HepG2 (cell line): ENCODE results near the gene DPH5. TPM values are rescaled to one million over a fixed set of nuclear protein-coding genes. Genes with fewer than 3 reads are reported as not detected.

Experiments used
- ATAC-seq: fragments of 200-7000 bp; cut with Tn5 transposase; 3 replicates; pipeline ENCODE4 v1.9.1; 2020; ENCODE audit warnings: mild to moderate bottlenecking, moderate library complexity
- BruUV-seq: library from RNA; stranded (reverse); fragments of 400-500 nt; replicated peaks from 2 replicates; lab custom pipeline; 2021; lab: Mats Ljungman, UMichigan
- CTCF ChIA-PET: fragments of 300-600 bp; formaldehyde crosslinking; extraction: SDS; loops from one replicate; lab custom pipeline; 2021; ENCODE audit warnings: low total read pairs, inconsistent platforms, low intra/inter-chr PET ratio; lab: Yijun Ruan, JAX
- POLR2A ChIA-PET: fragments of 350-600 bp; sonication (Branson Sonifier 250); formaldehyde crosslinking; loops from one replicate; lab custom pipeline; 2020; ENCODE audit warnings: antibody characterized with exemption, inconsistent platforms; lab: Yijun Ruan, JAX
- DNase-seq: peaks from one replicate; pipeline ENCODE4 v3.0.0-alpha.2; 2015; ENCODE audit warnings: low spot score
- FAIRE-seq: peaks from 3 replicates; lab custom pipeline; 2011; peaks lifted over from hg19 to GRCh38; lab: Jason Lieb, UNC
- H2AFZ ChIP-seq: one replicate; pipeline ENCODE4 v1.6.1; 2011; ENCODE audit warnings: low read length, inconsistent platforms
- H3K27ac ChIP-seq: fragments of 300-600 bp; 3 replicates; pipeline ENCODE4 v1.8.0; 2011; ENCODE audit warnings: mixed run types, mild to moderate bottlenecking, mixed read lengths, low read length, inconsistent platforms; ENCODE audit not compliant: insufficient read depth; ENCODE audit errors: extremely low read length
- H3K27me3 ChIP-seq, 2 experiments: fragments of 200-600 bp in 1 of 2; 2 replicates in 1 of 2; 3 replicates in 1 of 2; pipeline versions ENCODE4 v1.6.0 to v1.8.0; 2011; ENCODE audit warnings: low read length in 2 of 2, mild to moderate bottlenecking in 2 of 2, moderate library complexity in 2 of 2, inconsistent platforms in 1 of 2; ENCODE audit not compliant: insufficient read depth in 2 of 2, control insufficient read depth in 1 of 2
- H3K36me3 ChIP-seq, 2 experiments: fragments of 200-600 bp in 1 of 2; replicated peaks in 1 of 2; 2 replicates in 1 of 2; 3 replicates in 1 of 2; pipeline versions ENCODE4 v1.5.1 to v1.8.0; 2011; ENCODE audit warnings: low read length in 2 of 2, inconsistent platforms in 1 of 2; ENCODE audit not compliant: insufficient read depth in 2 of 2, control insufficient read depth in 1 of 2
- H3K4me1 ChIP-seq: 2 replicates; pipeline ENCODE4 v1.5.1; 2012; ENCODE audit warnings: low read length, inconsistent platforms; ENCODE audit not compliant: insufficient read depth
- H3K4me2 ChIP-seq: 2 replicates; pipeline ENCODE4 v1.6.0; 2011; ENCODE audit warnings: low read depth, low read length, inconsistent platforms
- H3K4me3 ChIP-seq, 3 experiments: fragments of 200-600 bp in 1 of 3; sonication (generic), shearing (Covaris generic) in 1 of 3; replicated peaks in 1 of 3; 2 replicates each; pipeline ENCODE4 v1.5.1; 2011 to 2016; ENCODE audit warnings: low read length in 3 of 3, inconsistent platforms in 2 of 3, low read depth in 2 of 3, mild to moderate bottlenecking in 2 of 3, control low read depth in 1 of 3, mixed read lengths in 1 of 3; ENCODE audit not compliant: insufficient read depth in 1 of 3
- H3K79me2 ChIP-seq: one replicate; pipeline ENCODE4 v1.6.1; 2011; ENCODE audit warnings: low read length, inconsistent platforms; ENCODE audit not compliant: insufficient read depth
- H3K9ac ChIP-seq: 2 replicates; pipeline ENCODE4 v1.6.0; 2011; ENCODE audit warnings: mild to moderate bottlenecking, low read depth, low read length, inconsistent platforms; ENCODE audit not compliant: insufficient read depth
- H3K9me3 ChIP-seq: 2 replicates; pipeline ENCODE4 v1.5.1; 2012; ENCODE audit warnings: mild to moderate bottlenecking, low read length
- H4K20me1 ChIP-seq: 2 replicates; pipeline ENCODE4 v1.6.0; 2011; ENCODE audit warnings: inconsistent platforms, mild to moderate bottlenecking, low read length, moderate library complexity; ENCODE audit not compliant: insufficient read depth
- IKZF4 ChIP-seq: sonication (generic); formaldehyde crosslinking; IDR thresholded peaks from 2 replicates; pipeline ENCODE4 v1.5.1; 2020; ENCODE audit warnings: borderline replicate concordance, mild to moderate bottlenecking, low read depth, missing genetic modification reagents; ENCODE audit errors: not compliant biosample characterization
- MTA3 ChIP-seq: sonication (generic); formaldehyde crosslinking; IDR thresholded peaks from 2 replicates; pipeline ENCODE4 v1.4.0; 2020; ENCODE audit warnings: missing genetic modification reagents
- SP140L ChIP-seq: sonication (generic); formaldehyde crosslinking; IDR thresholded peaks from 2 replicates; pipeline ENCODE4 v1.4.0; 2020; ENCODE audit warnings: missing genetic modification reagents, borderline replicate concordance
- TAF1 ChIP-seq: sonication (generic); formaldehyde crosslinking; IDR thresholded peaks from 2 replicates; pipeline ENCODE4 v1.4.0; 2020; ENCODE audit warnings: missing genetic modification reagents
- TOPORS ChIP-seq: sonication (generic); formaldehyde crosslinking; IDR thresholded peaks from 2 replicates; pipeline ENCODE4 v1.8.0; 2023; ENCODE audit warnings: mild to moderate bottlenecking, missing genetic modification reagents
- YY1 ChIP-seq: IDR thresholded peaks from 2 replicates; pipeline ENCODE4 v1.6.1; 2011; ENCODE audit warnings: low read length, low read depth, moderate library complexity, mild to moderate bottlenecking; ENCODE audit not compliant: insufficient read depth, insufficient replicate concordance
- ZNF143 ChIP-seq: sonication (generic); formaldehyde crosslinking; IDR thresholded peaks from 2 replicates; pipeline ENCODE4 v1.4.0; 2020; ENCODE audit warnings: missing genetic modification reagents
- ZNF484 ChIP-seq: sonication (generic); formaldehyde crosslinking; IDR thresholded peaks from 2 replicates; pipeline ENCODE4 v1.5.1; 2020; ENCODE audit warnings: mild to moderate bottlenecking, low read depth, missing genetic modification reagents, borderline replicate concordance
- ZNF512 ChIP-seq: sonication (generic); formaldehyde crosslinking; IDR thresholded peaks from 2 replicates; pipeline ENCODE4 v1.4.0; 2020; ENCODE audit warnings: mild to moderate bottlenecking, missing genetic modification reagents
- ZNF576 ChIP-seq: sonication (generic); formaldehyde crosslinking; IDR thresholded peaks from 2 replicates; pipeline ENCODE4 v1.4.0; 2020; ENCODE audit warnings: mild to moderate bottlenecking, missing genetic modification reagents
- ZNF704 ChIP-seq: sonication (generic); formaldehyde crosslinking; IDR thresholded peaks from 2 replicates; pipeline ENCODE4 v1.8.1; 2023; ENCODE audit warnings: mild to moderate bottlenecking, inconsistent platforms, moderate library complexity, missing genetic modification reagents, borderline replicate concordance
- ZNF841 ChIP-seq: sonication (generic); formaldehyde crosslinking; IDR thresholded peaks from 2 replicates; pipeline ENCODE4 v1.8.1; 2023; ENCODE audit warnings: missing genetic modification reagents, borderline replicate concordance
- WGBS: methylation state at CpG from one replicate; pipeline ENCODE4 v1.1.6; 2017; ENCODE audit warnings: low lambda C conversion rate; 5-methylcytosine and 5-hydroxymethylcytosine counted together
- in situ Hi-C: cut with HindIII; loops from 2 replicates; pipeline ENCODE4 v1.10.0; 2017; ENCODE audit warnings: low pct_unique_long_range_greater_than_20kb; ENCODE audit not compliant: extremely low pct_ligation_motif_present
- intact Hi-C: fragments of 100-400 bp; cut with micrococcal nuclease; formaldehyde crosslinking; loops from one replicate; pipeline ENCODE4 v1.10.0; 2022; ENCODE audit not compliant: unreplicated experiment
- polyA plus RNA-seq, 8 experiments: library from polyadenylated mRNA; depleted of rRNA in 3 of 8; stranded (reverse) in 7 of 8; unstranded in 1 of 8; fragments of >200 nt; fragmentation: Illumina TruSeq in 4 of 8; extraction: Trizol in 4 of 8; gene quantifications; 2 replicates each; pipeline versions ENCODE4 v1.2.1 to v1.2.3, GENCODE V29; 2011 to 2016; ENCODE audit warnings: low read depth in 4 of 8, missing spikeins in 1 of 8, mixed read lengths in 1 of 8; ENCODE audit not compliant: insufficient read depth in 1 of 8
- total RNA-seq, 5 experiments: library from RNA; depleted of rRNA; stranded (reverse); fragments of >200 nt; fragmentation: Illumina TruSeq; extraction: Trizol; gene quantifications; 2 replicates each; pipeline ENCODE4 v1.2.3, GENCODE V29; 2016; ENCODE audit warnings: low read depth in 1 of 5
- TF ChIP-seq, protein P1 (sequence below): sonication (generic); formaldehyde crosslinking; IDR thresholded peaks from 2 replicates; pipeline ENCODE4 v1.4.0; 2020; ENCODE audit warnings: missing genetic modification reagents
- TF ChIP-seq, protein P2 (sequence below): sonication (generic); formaldehyde crosslinking; IDR thresholded peaks from 2 replicates; pipeline ENCODE4 v1.4.0; 2020; ENCODE audit warnings: missing genetic modification reagents
- TF ChIP-seq, protein P3 (sequence below): sonication (generic); formaldehyde crosslinking; IDR thresholded peaks from 2 replicates; pipeline ENCODE4 v1.4.0; 2020; ENCODE audit warnings: mild to moderate bottlenecking, missing genetic modification reagents

Gene DPH5
- total and polyA plus RNA-seq, 2 of the 13 experiments (the other 11 are each of a cell fraction or from before 2014, with no cell fraction given) = 53.2 to 79.6 TPM

DNA sequence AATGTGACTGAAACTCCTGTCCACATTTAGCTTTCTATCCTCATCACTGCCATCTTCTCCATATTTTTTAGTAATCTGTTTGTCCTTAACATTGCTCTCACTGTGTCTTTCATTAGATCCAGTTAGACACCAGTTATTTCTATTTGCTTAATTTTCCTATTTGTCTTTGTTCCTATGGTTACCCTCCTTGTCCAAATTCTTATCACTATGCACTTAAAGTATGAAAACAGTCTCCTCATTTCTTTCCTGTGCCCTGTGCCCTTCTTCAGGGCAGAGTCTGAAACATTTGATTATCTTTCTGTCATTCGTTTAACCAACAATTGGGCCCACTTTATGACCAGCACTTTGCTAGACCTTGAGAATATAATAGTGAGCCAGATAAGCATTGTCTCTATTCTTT, 65.5 kb downstream of the DPH5 start:
- H3K79me2 ChIP-seq = no peaks in the 10 kb centered on the region
- ChIA-PET CTCF (no interaction called here), POLR2A (no interaction called here)
- no peak overlapping the region for H3K9ac ChIP-seq
- H3K4me1 ChIP-seq = no peaks in the 10 kb centered on the region
- ATAC-seq = no peak
- no peak for DNase-seq
- H2AFZ ChIP-seq = no peak overlapping the region
- no peaks in the 10 kb centered on the region for H3K27me3 ChIP-seq
- 89% methylated on average over 1 of the region's 1 CpG for whole genome bisulfite sequencing
- H3K4me2 ChIP-seq = no peak overlapping the region
- intact Hi-C loops = no loop called here
- H3K9me3 ChIP-seq = no peaks in the 10 kb centered on the region
- no TSS peak for BruUV-seq
- in situ Hi-C loops = no loop called here
- H3K27ac ChIP-seq = no peak overlapping the region
- no peaks in the 10 kb centered on the region; the same call in 1 of the 2 replicates for H4K20me1 ChIP-seq
- FAIRE-seq = no peak
- peaks cover 0 to 15% of the 10 kb centered on the region in 2 experiments; a peak in 2 of 5 replicates for H3K36me3 ChIP-seq
- no peak overlapping the region for H3K4me3 ChIP-seq
- TF ChIP-seq, protein P1, sequence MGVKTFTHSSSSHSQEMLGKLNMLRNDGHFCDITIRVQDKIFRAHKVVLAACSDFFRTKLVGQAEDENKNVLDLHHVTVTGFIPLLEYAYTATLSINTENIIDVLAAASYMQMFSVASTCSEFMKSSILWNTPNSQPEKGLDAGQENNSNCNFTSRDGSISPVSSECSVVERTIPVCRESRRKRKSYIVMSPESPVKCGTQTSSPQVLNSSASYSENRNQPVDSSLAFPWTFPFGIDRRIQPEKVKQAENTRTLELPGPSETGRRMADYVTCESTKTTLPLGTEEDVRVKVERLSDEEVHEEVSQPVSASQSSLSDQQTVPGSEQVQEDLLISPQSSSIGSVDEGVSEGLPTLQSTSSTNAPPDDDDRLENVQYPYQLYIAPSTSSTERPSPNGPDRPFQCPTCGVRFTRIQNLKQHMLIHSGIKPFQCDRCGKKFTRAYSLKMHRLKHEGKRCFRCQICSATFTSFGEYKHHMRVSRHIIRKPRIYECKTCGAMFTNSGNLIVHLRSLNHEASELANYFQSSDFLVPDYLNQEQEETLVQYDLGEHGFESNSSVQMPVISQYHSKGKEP (CRISPR knock-in tag) = no peak
- no peak for TF ChIP-seq ZNF143 (CRISPR knock-in tag)
- no peak for TF ChIP-seq IKZF4 (CRISPR knock-in tag)
- TF ChIP-seq ZNF484 (CRISPR knock-in tag) = no peak
- no peak for TF ChIP-seq ZNF841 (CRISPR knock-in tag)
- TF ChIP-seq, protein P2, sequence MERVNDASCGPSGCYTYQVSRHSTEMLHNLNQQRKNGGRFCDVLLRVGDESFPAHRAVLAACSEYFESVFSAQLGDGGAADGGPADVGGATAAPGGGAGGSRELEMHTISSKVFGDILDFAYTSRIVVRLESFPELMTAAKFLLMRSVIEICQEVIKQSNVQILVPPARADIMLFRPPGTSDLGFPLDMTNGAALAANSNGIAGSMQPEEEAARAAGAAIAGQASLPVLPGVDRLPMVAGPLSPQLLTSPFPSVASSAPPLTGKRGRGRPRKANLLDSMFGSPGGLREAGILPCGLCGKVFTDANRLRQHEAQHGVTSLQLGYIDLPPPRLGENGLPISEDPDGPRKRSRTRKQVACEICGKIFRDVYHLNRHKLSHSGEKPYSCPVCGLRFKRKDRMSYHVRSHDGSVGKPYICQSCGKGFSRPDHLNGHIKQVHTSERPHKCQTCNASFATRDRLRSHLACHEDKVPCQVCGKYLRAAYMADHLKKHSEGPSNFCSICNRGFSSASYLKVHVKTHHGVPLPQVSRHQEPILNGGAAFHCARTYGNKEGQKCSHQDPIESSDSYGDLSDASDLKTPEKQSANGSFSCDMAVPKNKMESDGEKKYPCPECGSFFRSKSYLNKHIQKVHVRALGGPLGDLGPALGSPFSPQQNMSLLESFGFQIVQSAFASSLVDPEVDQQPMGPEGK = no peak
- no peak for TF ChIP-seq SP140L
- no peak for TF ChIP-seq ZNF704
- TF ChIP-seq TOPORS (CRISPR knock-in tag) = no peak
- TF ChIP-seq YY1 = no peak
- no peak for TF ChIP-seq TAF1 (CRISPR knock-in tag)
- TF ChIP-seq, protein P3, sequence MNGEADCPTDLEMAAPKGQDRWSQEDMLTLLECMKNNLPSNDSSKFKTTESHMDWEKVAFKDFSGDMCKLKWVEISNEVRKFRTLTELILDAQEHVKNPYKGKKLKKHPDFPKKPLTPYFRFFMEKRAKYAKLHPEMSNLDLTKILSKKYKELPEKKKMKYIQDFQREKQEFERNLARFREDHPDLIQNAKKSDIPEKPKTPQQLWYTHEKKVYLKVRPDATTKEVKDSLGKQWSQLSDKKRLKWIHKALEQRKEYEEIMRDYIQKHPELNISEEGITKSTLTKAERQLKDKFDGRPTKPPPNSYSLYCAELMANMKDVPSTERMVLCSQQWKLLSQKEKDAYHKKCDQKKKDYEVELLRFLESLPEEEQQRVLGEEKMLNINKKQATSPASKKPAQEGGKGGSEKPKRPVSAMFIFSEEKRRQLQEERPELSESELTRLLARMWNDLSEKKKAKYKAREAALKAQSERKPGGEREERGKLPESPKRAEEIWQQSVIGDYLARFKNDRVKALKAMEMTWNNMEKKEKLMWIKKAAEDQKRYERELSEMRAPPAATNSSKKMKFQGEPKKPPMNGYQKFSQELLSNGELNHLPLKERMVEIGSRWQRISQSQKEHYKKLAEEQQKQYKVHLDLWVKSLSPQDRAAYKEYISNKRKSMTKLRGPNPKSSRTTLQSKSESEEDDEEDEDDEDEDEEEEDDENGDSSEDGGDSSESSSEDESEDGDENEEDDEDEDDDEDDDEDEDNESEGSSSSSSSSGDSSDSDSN (CRISPR knock-in tag) = no peak
- TF ChIP-seq MTA3 (CRISPR knock-in tag) = no peak
- TF ChIP-seq ZNF576 = no peak
- no peak for TF ChIP-seq ZNF512 (CRISPR knock-in tag)
